HCT116 (cell line): ENCODE data around the gene RACK1. TPM values are rescaled to one million over a fixed set of nuclear protein-coding genes. Genes with fewer than 3 reads are reported as not detected.
"Not testable (repeated sequence)": the region's sequence is repeated elsewhere in the genome, so short reads cannot be mapped to it uniquely, and the experiment has no call there.

Experiments
- ATAC-seq: fragments of 200-7000 bp; cut with Tn5 transposase; 2 replicates; pipeline ENCODE4 v1.9.1; 2020; ENCODE audit warnings: mild to moderate bottlenecking, moderate library complexity
- Bru-seq: library from RNA; stranded (reverse); fragments of 400-500 nt; gene quantifications from one replicate; lab custom pipeline; 2021; lab: Mats Ljungman, UMichigan
- BruChase-seq, 2 experiments: library from RNA; stranded (reverse); fragments of 400-500 nt; gene quantifications; one replicate each; lab custom pipeline; 2021; lab: Mats Ljungman, UMichigan
- BruUV-seq: library from RNA; stranded (reverse); fragments of 400-500 nt; replicated peaks from 2 replicates; lab custom pipeline; 2021; lab: Mats Ljungman, UMichigan
- CTCF ChIA-PET: fragments of 300-600 bp; sonication (Branson Sonifier 250); formaldehyde crosslinking; loops from one replicate; lab custom pipeline; 2021; ENCODE audit warnings: antibody characterized with exemption; lab: Charles Lee
- POLR2A ChIA-PET: fragments of 300-600, 350-600 bp; sonication (Branson Sonifier 250); formaldehyde crosslinking; loops from one replicate; lab custom pipeline; 2021; ENCODE audit warnings: antibody characterized with exemption; lab: Charles Lee
- RAD21 ChIA-PET, 2 experiments: fragments of 300-600 bp; sonication (Branson Sonifier 250); formaldehyde crosslinking; loops; one replicate each; lab custom pipeline; 2023; ENCODE audit warnings: low total read pairs in 2 of 2; ENCODE audit not compliant: uncharacterized antibody in 2 of 2, unreplicated experiment in 2 of 2, low non-redundant PET in 1 of 2; lab: Charles Lee
- DNase-seq: peaks from one replicate; pipeline ENCODE4 v3.0.0-alpha.2; 2010; ENCODE audit warnings: low read depth, low spot score
- H2AFZ ChIP-seq: fragments of 200-600 bp; shearing (Covaris generic), sonication (generic); 2 replicates; pipeline ENCODE4 v1.6.1; 2017; ENCODE audit warnings: low read depth, mixed run types, mixed read lengths, antibody characterized with exemption, low read length; ENCODE audit not compliant: poor library complexity, severe bottlenecking
- H3K27ac ChIP-seq: 2 replicates; pipeline ENCODE4 v1.5.1; 2012; ENCODE audit warnings: low read depth, low read length
- H3K27me3 ChIP-seq: fragments of 200-600 bp; sonication (generic); 2 replicates; pipeline ENCODE4 v1.6.1; 2016; ENCODE audit warnings: mixed run types, low read length, mixed read lengths; ENCODE audit not compliant: insufficient read depth
- H3K36me3 ChIP-seq, 2 experiments: fragments of 200-500 bp in 1 of 2; fragments of 200-600 bp in 1 of 2; sonication (Bioruptor generic) in 1 of 2; sonication (generic) in 1 of 2; 2 replicates each; pipeline versions ENCODE4 v1.5.1 to v1.6.1; 2014 to 2016; ENCODE audit warnings: low read length in 2 of 2, inconsistent platforms in 1 of 2, mixed read lengths in 1 of 2, mixed run types in 1 of 2; ENCODE audit not compliant: insufficient read depth in 2 of 2, control insufficient read depth in 1 of 2
- H3K4me1 ChIP-seq, 2 experiments: fragments of 200-600 bp in 1 of 2; sonication (generic) in 1 of 2; 2 replicates each; pipeline versions ENCODE4 v1.5.1 to v1.6.1; 2012 to 2017; ENCODE audit warnings: low read length in 2 of 2, inconsistent platforms in 1 of 2, mild to moderate bottlenecking in 1 of 2, mixed read lengths in 1 of 2, mixed run types in 1 of 2, moderate library complexity in 1 of 2; ENCODE audit not compliant: insufficient read depth in 2 of 2, control insufficient read depth in 1 of 2
- H3K4me2 ChIP-seq: fragments of 200-600 bp; sonication (generic); 2 replicates; pipeline ENCODE4 v1.6.1; 2017; ENCODE audit warnings: mixed run types, low read length, mixed read lengths
- H3K4me3 ChIP-seq, 2 experiments: fragments of 200-600 bp in 1 of 2; sonication (generic) in 1 of 2; replicated peaks in 1 of 2; 2 replicates each; pipeline ENCODE4 v1.5.1; 2011 to 2016; ENCODE audit warnings: low read length in 2 of 2, control low read depth in 1 of 2, low read depth in 1 of 2, mild to moderate bottlenecking in 1 of 2, mixed read lengths in 1 of 2, mixed run types in 1 of 2
- H3K79me2 ChIP-seq: fragments of 200-600 bp; sonication (generic); 2 replicates; pipeline ENCODE4 v1.6.1; 2017; ENCODE audit warnings: mild to moderate bottlenecking, mixed run types, low read length, moderate library complexity, mixed read lengths; ENCODE audit not compliant: insufficient read depth
- H3K9ac ChIP-seq: fragments of 200-600 bp; sonication (generic); 2 replicates; pipeline ENCODE4 v1.6.1; 2016; ENCODE audit warnings: low read length, mixed read lengths
- H3K9me2 ChIP-seq: fragments of 200-600 bp; sonication (generic), shearing (Covaris generic); 2 replicates; pipeline ENCODE4 v1.6.1; 2017; ENCODE audit warnings: mixed run types, mild to moderate bottlenecking, moderate library complexity; ENCODE audit not compliant: insufficient read depth
- H3K9me3 ChIP-seq, 2 experiments: fragments of 200-500 bp in 1 of 2; fragments of 200-600 bp in 1 of 2; sonication (Bioruptor generic) in 1 of 2; sonication (generic) in 1 of 2; 2 replicates each; pipeline ENCODE4 v1.6.1; 2014 to 2017; ENCODE audit warnings: low read length in 2 of 2, mixed read lengths in 2 of 2, inconsistent platforms in 1 of 2, low read depth in 1 of 2, mild to moderate bottlenecking in 1 of 2, mixed run types in 1 of 2, moderate library complexity in 1 of 2; ENCODE audit not compliant: control insufficient read depth in 1 of 2, insufficient read depth in 1 of 2
- H4K20me1 ChIP-seq: fragments of 200-600 bp; sonication (generic), shearing (Covaris generic); 2 replicates; pipeline ENCODE4 v1.6.1; 2017; ENCODE audit warnings: mixed run types, mild to moderate bottlenecking, moderate library complexity; ENCODE audit not compliant: insufficient read depth
- ELF1 ChIP-seq: IDR thresholded peaks from 2 replicates; pipeline ENCODE4 v1.6.1; 2012; ENCODE audit warnings: low read depth, borderline replicate concordance
- EZH2 ChIP-seq: fragments of 200-600 bp; sonication (generic); IDR thresholded peaks from 2 replicates; pipeline ENCODE4 v1.6.1; 2017; ENCODE audit warnings: antibody characterized with exemption, mixed run types
- POLR2A ChIP-seq: IDR thresholded peaks from 2 replicates; pipeline ENCODE4 v1.7.0; 2011; ENCODE audit warnings: borderline replicate concordance; ENCODE audit not compliant: insufficient read depth, insufficient read length; ENCODE audit errors: extremely low read depth
- POLR2AphosphoS5 ChIP-seq: IDR thresholded peaks from 2 replicates; pipeline ENCODE4 v1.6.1; 2011; ENCODE audit warnings: mild to moderate bottlenecking, low read depth, low read length, moderate library complexity
- SIN3A ChIP-seq: IDR thresholded peaks from 2 replicates; pipeline ENCODE4 v1.6.1; 2012; ENCODE audit warnings: low read depth
- TCF7L2 ChIP-seq: IDR thresholded peaks from 2 replicates; pipeline ENCODE4 v1.7.0; 2011; ENCODE audit warnings: borderline replicate concordance, inconsistent platforms; ENCODE audit not compliant: insufficient read depth, insufficient read length; ENCODE audit errors: extremely low read depth
- YY1 ChIP-seq: IDR thresholded peaks from 2 replicates; pipeline ENCODE4 v1.6.1; 2011; ENCODE audit warnings: low read length, low read depth, moderate library complexity, mild to moderate bottlenecking; ENCODE audit not compliant: insufficient replicate concordance; ENCODE audit errors: extremely low read depth
- ZFX ChIP-seq: fragments of 450-650 bp; IDR thresholded peaks from 2 replicates; pipeline ENCODE4 v1.6.1; 2017
- ZNF274 ChIP-seq: fragments of 200-500 bp; sonication (Bioruptor generic); IDR thresholded peaks from 2 replicates; pipeline ENCODE4 v1.6.1; 2014; ENCODE audit warnings: mild to moderate bottlenecking, low read depth, low read length, inconsistent platforms
- intact Hi-C: fragments of 100-400 bp; cut with micrococcal nuclease; formaldehyde crosslinking; loops from 2 replicates; pipeline ENCODE4 v1.10.0; 2022
- long read RNA-seq: library from polyadenylated mRNA; unstranded; transcript quantifications from one replicate; pipeline ENCODE4 v2.0.0, GENCODE V29; 2021; ENCODE audit not compliant: unreplicated experiment
- polyA plus RNA-seq: library from polyadenylated mRNA; unstranded; fragments of >200 nt; gene quantifications from 2 replicates; pipeline ENCODE4 v1.2.1, GENCODE V29; 2012; ENCODE audit warnings: missing spikeins
- total RNA-seq: library from RNA; stranded (reverse); gene quantifications from one replicate; pipeline ENCODE4 v1.2.1, GENCODE V29; 2021; ENCODE audit not compliant: unreplicated experiment

Gene RACK1
- total RNA-seq (2,432 TPM), Bru-seq, nascent RNA (percentile 99 among the genes with signal in this experiment), BruChase-seq, experiment 1, labeled RNA remaining after a 6-hour chase (percentile 99 among the genes with signal in this experiment), BruChase-seq, experiment 2, labeled RNA remaining after a 2-hour chase (percentile 99 among the genes with signal in this experiment)
- polyA plus RNA-seq, result 5,228 and 5,585 TPM in 2 replicates
- long read RNA-seq, transcript RACK1-227 (8 exons, 1,403 nt), result major isoform, 1,442 of 1,620 reads
- long read RNA-seq, transcript RACK1-224 (8 exons, 1,150 nt), result minor isoform, 17 of 1,620 reads
- long read RNA-seq, transcript RACK1-210 (8 exons, 1,098 nt), result minor isoform, 11 of 1,620 reads
- long read RNA-seq, transcript RACK1-233 (3 exons, 791 nt), result minor isoform, 20 of 1,620 reads
- long read RNA-seq, partial matches to known transcripts, result 52 of 1,620 reads
- long read RNA-seq, other reads (novel, unspliced or antisense), result 66 of 1,620 reads

DNA sequence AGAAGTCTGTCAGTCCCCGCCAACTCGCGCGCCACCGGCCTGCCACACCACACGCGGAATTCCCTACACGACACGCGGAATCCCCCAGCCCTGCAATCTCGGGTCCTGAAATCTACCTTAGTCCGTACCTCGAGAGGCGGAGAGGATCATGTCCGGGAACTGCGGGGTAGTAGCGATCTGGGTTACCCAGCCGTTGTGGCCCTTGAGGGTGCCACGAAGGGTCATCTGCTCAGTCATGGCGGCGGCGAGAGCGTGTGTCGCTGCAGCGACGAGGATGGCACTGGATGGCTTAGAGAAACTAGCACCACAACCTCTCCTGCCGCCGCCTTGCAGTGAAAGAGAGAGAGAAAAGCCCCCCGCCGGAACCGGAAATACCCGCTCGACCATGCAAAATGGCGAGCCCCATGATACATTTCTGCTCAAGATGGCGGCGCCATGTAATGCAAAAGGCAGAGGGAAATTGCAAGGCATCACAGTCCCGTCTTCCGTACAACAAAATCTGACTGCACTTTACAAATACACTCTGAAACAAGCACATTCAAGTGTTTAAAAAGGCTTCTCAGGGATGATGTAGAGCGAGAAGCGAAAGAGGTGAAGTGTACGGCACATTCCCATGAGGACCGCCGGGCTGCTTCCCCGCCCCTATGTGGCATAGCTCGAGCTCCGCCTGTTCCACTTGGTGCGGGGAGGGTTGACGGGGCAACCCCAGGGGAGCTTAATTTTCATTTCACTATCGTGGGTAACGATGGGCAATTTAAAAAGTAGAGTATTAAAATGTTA lies at the start of gene RACK1:
Gene RACK1 (minus strand): TSS at position 343 of the 780 bp plus-strand sequence. CDS start 106 bp downstream, at position 237.
- H3K27me3 ChIP-seq, result no peaks in the 10 kb centered on the region
- CTCF ChIA-PET, result interaction anchor here (0.8 to 1.8 kb wide), 2 partner anchors 17 to 52 kb away, joined by 3 to 4 read pairs; partner anchors contain the start of gene TRIM52
- H3K4me2 ChIP-seq, result peak within 1 kb of the TSS; percentile 98
- intact Hi-C loops, result loop anchor here (1.0 kb wide), 1 partner anchor 20 kb away; the partner anchor contains the start of gene TRIM41
- no TSS peak for BruUV-seq
- RAD21 ChIA-PET, result interaction anchor here in 1 of 2 experiments (0.6 kb wide), 1 partner anchor 1541 kb away, joined by 4 read pairs; no protein-coding TSS in a partner anchor
- peak within 1 kb of the TSS; percentile 93 for H3K9ac ChIP-seq
- peaks cover 24 to 46% of the 10 kb centered on the region in 2 experiments for H3K4me1 ChIP-seq
- DNase-seq, result peak; percentile 81
- H3K4me3 ChIP-seq, result peak within 1 kb of the TSS; percentile 88 to 92
- H2AFZ ChIP-seq, result no peak within 1 kb of the TSS
- peaks cover 90% of the 10 kb centered on the region for H3K79me2 ChIP-seq
- peaks cover 25 to 51% of the 10 kb centered on the region in 2 experiments for H3K36me3 ChIP-seq
- H4K20me1 ChIP-seq, result peaks cover 22% of the 10 kb centered on the region; the same call in 1 of the 2 replicates
- POLR2A ChIA-PET, result interaction anchor here (0.7 to 3.6 kb wide), 10 partner anchors 9 to 54 kb away, joined by 3 to 19 read pairs (median 4); partner anchors contain the start of genes TRIM41 and TRIM52
- ATAC-seq, result peak; percentile 66
- TF ChIP-seq ELF1, result no peak
- TF ChIP-seq TCF7L2, result peak; percentile 64
- peak; percentile 99 for TF ChIP-seq YY1
- TF ChIP-seq POLR2A, result peak; percentile 77
- TF ChIP-seq POLR2AphosphoS5, result peak; percentile 96
- TF ChIP-seq EZH2, result no peak
- TF ChIP-seq SIN3A, result no peak
- TF ChIP-seq ZNF274, result no peak
- peak; percentile 87 for TF ChIP-seq ZFX
- H3K9me2 ChIP-seq, result no peaks in the 10 kb centered on the region
- no peaks in the 10 kb centered on the region for H3K9me3 ChIP-seq
- H3K27ac ChIP-seq, result peak within 1 kb of the TSS; percentile 96

DNA sequence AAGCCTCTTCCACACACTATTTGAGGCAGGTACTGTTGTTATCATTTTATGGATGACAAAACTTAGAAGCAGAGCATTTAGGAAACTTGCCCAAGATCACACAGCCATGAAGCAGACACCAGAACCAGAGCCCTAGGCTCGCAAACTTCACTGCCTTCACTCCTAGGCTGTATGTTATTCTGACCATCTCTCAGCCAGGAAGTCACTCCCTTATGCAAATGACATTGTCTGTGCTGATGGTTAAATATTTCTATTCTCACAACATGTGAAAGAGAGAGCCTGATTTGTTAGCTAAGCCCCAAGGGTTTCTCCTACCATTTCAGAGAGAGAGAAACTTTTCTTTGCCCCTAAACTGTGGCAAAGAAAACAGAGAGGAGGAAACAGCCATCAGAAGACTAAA lies 43.6 kb upstream of the RACK1 start:
- BruUV-seq, H3K4me3 ChIP-seq, DNase-seq, POLR2A ChIA-PET, H3K27me3 ChIP-seq, H3K9me2 ChIP-seq, H2AFZ ChIP-seq, H3K9ac ChIP-seq, H3K9me3 ChIP-seq, intact Hi-C loops, H3K4me1 ChIP-seq, H3K4me2 ChIP-seq, RAD21 ChIA-PET, H3K27ac ChIP-seq, H4K20me1 ChIP-seq, H3K79me2 ChIP-seq, H3K36me3 ChIP-seq, ATAC-seq, CTCF ChIA-PET: not testable (repeated sequence)

DNA sequence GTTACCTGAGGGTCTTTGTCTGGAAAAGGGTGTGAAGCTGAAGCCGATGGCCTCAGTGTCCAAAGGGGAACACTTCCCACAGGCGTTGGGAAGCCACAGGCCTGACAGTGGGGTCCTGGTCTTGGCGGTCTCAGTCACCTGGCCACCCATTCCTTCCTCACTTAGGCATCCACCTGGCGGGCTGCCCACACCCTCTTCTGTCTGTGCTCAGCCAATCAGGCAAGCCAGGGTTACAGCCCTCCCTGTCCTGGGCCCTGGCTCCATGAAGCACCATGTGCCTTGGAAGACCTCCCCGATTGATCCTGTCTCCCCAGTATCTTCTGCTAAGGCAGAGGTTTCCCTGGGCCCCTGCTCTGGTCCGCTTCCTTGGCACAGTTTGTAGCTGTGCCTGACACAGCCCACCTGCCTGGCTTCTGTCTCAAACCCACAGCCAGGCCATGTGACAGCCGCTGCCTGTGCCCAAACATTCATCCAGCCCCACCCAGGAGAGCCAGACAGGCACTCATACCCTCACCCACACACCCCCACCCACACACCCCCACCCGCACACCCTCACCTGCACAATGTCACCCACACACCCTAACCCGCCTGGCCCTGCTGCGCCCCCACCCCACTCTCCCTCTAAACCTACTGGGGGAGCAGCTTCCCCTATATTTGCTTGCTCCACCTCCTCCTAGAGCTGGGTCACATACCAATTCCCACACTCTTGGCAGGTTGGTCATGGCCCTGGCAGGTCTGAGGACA lies 42.4 kb upstream of the RACK1 start:
- H3K79me2 ChIP-seq, H3K36me3 ChIP-seq, H3K27me3 ChIP-seq, ATAC-seq, CTCF ChIA-PET, H2AFZ ChIP-seq, RAD21 ChIA-PET, H3K9me3 ChIP-seq, H4K20me1 ChIP-seq, H3K4me3 ChIP-seq, DNase-seq, H3K9ac ChIP-seq, POLR2A ChIA-PET, BruUV-seq, H3K9me2 ChIP-seq, H3K4me2 ChIP-seq, H3K27ac ChIP-seq, intact Hi-C loops, H3K4me1 ChIP-seq: not testable (repeated sequence)
